GM18858 (cell line): Measurements from ENCODE around the gene KRTAP11-1.

Experiments
- ATAC-seq: cut with Tn5 transposase; IDR thresholded peaks from one replicate; pipeline ENCODE4 v1.9.1; 2021; ENCODE audit not compliant: unreplicated experiment

Gene KRTAP11-1

GRCh38 chr21:30881480-30881879 is at the start of gene KRTAP11-1:
Gene KRTAP11-1, minus strand, starts transcription at chr21:30881580. Its CDS starts 56 bp downstream, at chr21:30881524.
- no peak for ATAC-seq

- no peak for ATAC-seq
Observed at GRCh38 chr21:30924146-30924700, 42.8 kb upstream of the KRTAP11-1 start.

DNA sequence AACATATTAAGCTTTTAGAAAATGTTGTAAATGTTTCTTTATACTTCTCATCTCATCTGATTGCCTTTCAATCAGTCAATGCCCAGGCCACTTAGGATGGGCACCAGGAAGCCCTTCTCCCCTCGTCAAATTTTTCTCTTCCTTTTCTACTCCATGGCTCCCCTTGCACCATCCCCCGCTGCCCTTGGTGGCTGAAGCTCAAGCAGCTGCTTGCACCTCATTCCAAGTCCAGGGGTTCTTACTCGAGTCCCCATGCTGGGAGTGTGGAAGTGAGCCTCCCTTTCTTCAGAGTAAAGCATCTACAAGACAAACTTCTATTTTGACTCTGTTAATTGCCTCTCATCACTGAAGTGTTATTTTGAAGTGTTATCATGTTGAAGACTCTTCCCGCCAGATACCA is 39.7 kb upstream of the KRTAP11-1 start:
- ATAC-seq = no peak

- ATAC-seq = no peak
Observed at GRCh38 chr21:30917557-30917956, 36.2 kb upstream of the KRTAP11-1 start.

- ATAC-seq = no peak
Observed at GRCh38 chr21:30900881-30901280, 19.5 kb upstream of the KRTAP11-1 start.

DNA sequence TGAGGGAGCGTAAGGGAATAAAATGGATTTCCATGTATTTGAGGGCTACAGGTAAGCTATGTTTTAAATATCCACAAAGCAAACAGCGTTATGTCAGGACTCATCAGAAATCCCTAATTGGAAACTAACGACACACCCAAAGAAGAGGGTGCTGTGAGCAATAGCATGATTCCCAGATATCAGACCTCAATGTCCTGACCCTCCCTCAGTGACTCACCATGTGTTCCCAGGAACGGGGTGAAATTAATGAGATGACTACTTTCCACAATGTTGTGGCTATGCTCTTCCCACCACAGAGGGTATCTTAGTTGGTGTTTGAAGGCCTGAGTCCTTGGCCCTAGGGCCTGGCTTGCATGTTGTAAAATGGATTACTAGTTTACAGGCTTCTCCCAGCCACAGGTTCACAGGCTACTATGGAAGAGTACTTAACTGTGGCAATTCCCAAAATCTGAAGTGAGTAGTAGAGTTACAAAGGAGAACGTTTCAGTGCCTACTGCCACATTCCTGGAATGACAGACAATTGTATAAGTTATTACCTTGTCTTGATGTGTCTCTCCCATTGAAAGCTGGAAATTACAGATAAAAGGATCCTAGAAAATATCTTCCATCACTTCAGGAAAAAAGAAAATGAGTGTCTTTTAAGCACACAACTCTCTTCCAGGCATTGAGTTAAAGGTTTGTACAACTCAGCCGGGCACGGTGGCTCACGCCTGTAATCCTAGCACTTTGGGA is 1.7 kb upstream of the KRTAP11-1 start:
- no peak for ATAC-seq

- ATAC-seq = no peak
Observed at GRCh38 chr21:30880914-30881313, 466 bp downstream of the KRTAP11-1 start.

- no peak for ATAC-seq
Observed at GRCh38 chr21:30874526-30874925, 6.9 kb downstream of the KRTAP11-1 start.

- no peak for ATAC-seq
Observed at GRCh38 chr21:30847627-30848500, 33.5 kb downstream of the KRTAP11-1 start.

DNA sequence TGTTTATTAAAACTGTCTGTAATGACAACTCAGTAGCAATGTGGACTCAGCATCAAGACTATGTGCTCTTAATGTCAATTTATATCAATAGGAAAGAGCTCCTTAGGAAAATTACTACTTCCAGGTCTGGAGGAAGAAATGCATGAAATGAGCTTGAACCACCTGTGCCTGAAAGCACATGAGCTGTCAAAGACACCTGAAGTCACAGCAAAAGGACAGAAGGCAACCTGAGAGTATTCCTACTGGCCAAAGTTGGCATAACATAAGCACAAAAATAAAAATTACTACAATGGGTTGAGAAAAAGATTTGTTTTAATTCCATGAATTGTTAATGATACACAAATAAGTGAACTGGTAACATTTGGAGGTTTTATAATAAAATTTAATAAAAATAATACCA is 38.4 kb downstream of the KRTAP11-1 start:
- ATAC-seq = no peak

DNA sequence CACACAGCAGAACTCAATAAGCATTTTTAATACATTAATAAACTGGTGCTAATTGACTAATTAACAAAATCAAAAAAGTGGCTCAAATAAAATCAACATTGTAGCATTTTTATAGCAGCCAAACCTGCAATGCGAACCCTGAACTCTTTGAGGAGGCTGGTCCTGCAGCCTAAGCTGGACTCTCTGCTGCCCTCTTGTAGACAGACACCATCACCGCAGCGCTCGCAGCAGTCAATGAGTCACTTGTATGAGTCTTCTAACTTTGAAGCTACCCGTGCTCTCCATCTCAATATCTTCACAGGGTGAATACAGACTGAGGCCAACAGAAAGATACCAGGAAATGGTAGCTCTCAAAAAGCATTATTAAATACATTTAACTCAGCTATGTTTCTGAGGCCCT is 42.1 kb downstream of the KRTAP11-1 start:
- no peak for ATAC-seq

GRCh38 chr21:30838536-30838935 is 42.8 kb downstream of the KRTAP11-1 start:
- ATAC-seq = no peak

DNA sequence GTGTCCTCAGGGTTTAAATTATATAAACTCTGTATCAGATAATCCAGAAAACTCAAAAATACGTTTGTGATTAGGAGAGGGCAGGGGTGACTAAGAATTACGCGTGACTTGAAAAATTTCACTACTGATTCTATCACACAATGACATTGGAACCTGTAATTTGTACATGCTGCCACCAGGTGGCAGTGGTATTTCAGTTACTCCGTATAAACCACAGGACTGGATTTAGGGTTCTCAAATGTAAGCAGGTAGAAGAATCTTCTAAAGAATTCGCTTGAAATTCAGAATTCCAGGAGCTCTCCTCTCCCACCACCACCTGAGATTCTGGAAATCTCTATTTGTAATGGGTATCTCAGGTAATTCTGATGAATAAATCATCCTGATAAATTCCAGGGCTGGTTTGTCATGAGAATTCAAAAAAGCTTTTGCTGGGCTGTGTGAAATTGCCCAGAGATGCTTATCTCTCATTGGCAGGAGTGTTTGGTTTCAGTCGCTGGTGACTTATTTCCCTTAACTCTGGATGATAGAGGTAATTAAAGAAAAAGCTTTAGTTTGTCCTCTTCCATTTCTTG is 50.1 kb downstream of the KRTAP11-1 start:
- no peak for ATAC-seq
